Activated CD4-positive, alpha-beta T cell treated with anti-CD3 and anti-CD28 coated beads, Interleukin-2, amount 10 ng/mL, durations not matched to agents 24 days and 14 days (primary cell): ENCODE measurements around the gene HDDC2. TPM values are rescaled to one million over a fixed set of nuclear protein-coding genes. Genes with fewer than 3 reads are reported as not detected.
A peak's percentile ranks its signal among the peaks of the same experiment; 100 is the strongest.

ENCODE experiments used
- DNase-seq: peaks from one replicate; pipeline ENCODE4 v3.0.0; 2022
- H3K27ac Mint-ChIP-seq: one replicate; pipeline ENCODE4 v1.8.0; 2022; ENCODE audit warnings: mild to moderate bottlenecking, mixed read lengths
- H3K27me3 Mint-ChIP-seq: one replicate; pipeline ENCODE4 v1.8.0; 2022; ENCODE audit warnings: mixed read lengths
- H3K36me3 Mint-ChIP-seq: one replicate; pipeline ENCODE4 v1.8.0; 2022; ENCODE audit warnings: low read depth, mild to moderate bottlenecking, mixed read lengths
- H3K4me1 Mint-ChIP-seq: one replicate; pipeline ENCODE4 v1.8.0; 2021; ENCODE audit warnings: mixed read lengths
- H3K4me3 Mint-ChIP-seq: one replicate; pipeline ENCODE4 v1.8.0; 2022; ENCODE audit warnings: mild to moderate bottlenecking, moderate library complexity, mixed read lengths
- H3K9me3 Mint-ChIP-seq: one replicate; pipeline ENCODE4 v1.8.0; 2021; ENCODE audit warnings: mixed read lengths
- intact Hi-C: fragments of 100-400 bp; cut with micrococcal nuclease; formaldehyde crosslinking; loops from one replicate; pipeline ENCODE4 v1.15.1; 2023
- total RNA-seq: library from RNA; stranded (reverse); gene quantifications from 2 replicates; pipeline ENCODE4 v1.2.3, GENCODE V29; 2022

Gene HDDC2
- total RNA-seq, 1 donor from 2014 or later, result 89.6 TPM

DNA sequence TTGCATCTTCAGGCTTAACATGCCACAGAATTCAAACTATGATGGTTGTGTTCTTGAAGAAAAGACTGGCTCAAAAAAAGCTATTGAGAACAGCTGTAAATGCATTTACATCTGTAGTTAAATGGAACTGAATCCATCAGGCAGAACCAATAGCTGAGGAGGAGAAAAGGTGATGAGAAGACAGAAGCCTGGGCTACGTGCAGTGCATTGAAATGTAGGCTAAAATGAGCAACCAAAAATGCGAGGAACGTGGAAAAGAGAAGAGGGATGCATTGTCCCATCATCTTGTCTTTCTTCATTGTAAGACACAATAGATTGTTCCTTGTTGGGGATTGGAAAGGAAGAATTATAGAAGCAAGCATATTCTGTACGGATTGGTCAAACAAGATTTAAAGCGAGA lies 13.8 kb upstream of the HDDC2 start:
- H3K4me1 Mint-ChIP-seq, result no peaks in the 10 kb centered on the region
- no peaks in the 10 kb centered on the region for H3K9me3 Mint-ChIP-seq
- H3K4me3 Mint-ChIP-seq, result no peak overlapping the region

DNA sequence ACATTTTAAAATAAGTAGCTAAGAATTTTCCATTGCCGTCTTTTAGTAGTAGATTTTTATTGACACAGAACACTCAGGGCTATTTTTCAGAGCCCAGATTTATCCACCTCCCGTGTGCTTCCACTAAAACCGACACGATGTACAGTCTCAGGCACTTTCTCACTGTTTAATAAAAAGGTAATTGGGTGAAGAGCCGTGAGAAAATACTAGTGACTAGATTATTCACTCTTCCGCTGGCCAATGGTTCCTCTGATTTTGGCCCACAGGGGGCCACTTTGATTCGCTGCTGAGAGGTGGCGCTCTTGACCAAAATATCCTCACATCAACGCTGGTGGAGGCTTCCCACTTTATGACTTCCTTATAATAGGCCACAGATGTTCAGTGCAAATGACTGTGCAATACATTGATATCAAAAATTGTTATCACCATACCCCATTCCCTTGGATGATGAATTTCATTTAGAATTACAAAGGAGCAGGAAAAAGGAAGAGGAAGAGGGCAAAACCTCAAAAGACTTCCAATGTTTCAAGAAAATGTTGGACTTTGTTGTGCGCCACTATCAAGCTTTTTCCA lies 12.3 kb upstream of the HDDC2 start:
- DNase-seq, result peak; percentile 80
- H3K4me3 Mint-ChIP-seq, result no peak overlapping the region
- H3K27me3 Mint-ChIP-seq, result peaks cover 14% of the 10 kb centered on the region
- H3K27ac Mint-ChIP-seq, result no peak overlapping the region
- H3K4me1 Mint-ChIP-seq, result no peaks in the 10 kb centered on the region
- intact Hi-C loops, result loop anchor here (10.0 kb wide), 1 partner anchor 1811 kb away; no protein-coding TSS in a partner anchor
- H3K9me3 Mint-ChIP-seq, result no peaks in the 10 kb centered on the region
- H3K36me3 Mint-ChIP-seq, result no peaks in the 10 kb centered on the region

More for the DNA sequence above, 13.8 kb upstream of the HDDC2 start:
- H3K36me3 Mint-ChIP-seq, result no peaks in the 10 kb centered on the region
- no peak for DNase-seq
- H3K27ac Mint-ChIP-seq, result no peak overlapping the region
- intact Hi-C loops, result loop anchor here (10.0 kb wide), 1 partner anchor 1809 kb away; no protein-coding TSS in a partner anchor
- H3K27me3 Mint-ChIP-seq, result peaks cover 14% of the 10 kb centered on the region

DNA sequence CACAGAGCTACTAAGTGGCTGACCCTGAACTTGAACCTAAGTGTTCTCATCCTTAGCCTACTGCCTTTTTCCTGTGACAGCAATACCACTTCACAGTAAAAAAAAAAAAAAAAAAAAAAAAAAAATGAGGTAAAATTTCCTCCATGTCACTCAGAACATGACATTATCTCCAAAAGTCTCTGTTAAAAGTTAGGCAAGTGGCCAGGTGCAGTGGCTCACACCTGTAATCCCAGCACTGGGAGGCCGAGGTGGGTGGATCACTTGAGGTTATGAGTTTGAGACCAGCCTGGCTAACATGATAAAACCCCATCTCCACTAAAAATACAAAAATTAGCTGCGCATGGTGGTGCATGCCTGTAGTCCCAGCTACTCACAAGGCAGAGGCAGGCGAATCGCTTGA lies 11.2 kb upstream of the HDDC2 start:
- peaks cover 19% of the 10 kb centered on the region for H3K27me3 Mint-ChIP-seq
- H3K27ac Mint-ChIP-seq, result no peak overlapping the region
- DNase-seq, result no peak
- intact Hi-C loops, result loop anchor here (10.0 kb wide), 1 partner anchor 1812 kb away; no protein-coding TSS in a partner anchor
- H3K9me3 Mint-ChIP-seq, result no peaks in the 10 kb centered on the region
- H3K4me3 Mint-ChIP-seq, result no peak overlapping the region
- H3K4me1 Mint-ChIP-seq, result peaks cover 3% of the 10 kb centered on the region
- no peaks in the 10 kb centered on the region for H3K36me3 Mint-ChIP-seq

DNA sequence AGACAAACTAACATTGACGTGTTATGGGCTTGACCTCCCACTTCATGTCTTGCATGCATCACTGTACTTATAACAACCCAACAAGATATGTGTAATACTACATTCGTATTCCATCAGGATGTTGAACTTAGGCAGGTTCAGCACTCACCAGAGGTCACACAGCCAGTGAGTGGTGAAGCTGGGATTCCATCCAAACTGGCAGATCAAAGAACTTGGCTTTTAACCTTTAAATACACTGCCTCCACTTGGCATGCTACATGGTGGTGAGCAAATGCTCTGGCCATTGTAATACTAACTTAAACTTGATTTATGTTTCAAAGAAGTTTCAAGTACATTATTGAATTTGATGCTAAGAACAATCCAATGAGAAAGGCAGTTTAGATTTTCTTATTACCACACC lies 10.7 kb upstream of the HDDC2 start:
- peaks cover 20% of the 10 kb centered on the region for H3K27me3 Mint-ChIP-seq
- H3K9me3 Mint-ChIP-seq, result no peaks in the 10 kb centered on the region
- intact Hi-C loops, result loop anchor here (10.0 kb wide), 1 partner anchor 1812 kb away; no protein-coding TSS in a partner anchor
- H3K4me1 Mint-ChIP-seq, result peaks cover 5% of the 10 kb centered on the region
- no peak for DNase-seq
- no peaks in the 10 kb centered on the region for H3K36me3 Mint-ChIP-seq
- no peak overlapping the region for H3K4me3 Mint-ChIP-seq
- H3K27ac Mint-ChIP-seq, result no peak overlapping the region

DNA sequence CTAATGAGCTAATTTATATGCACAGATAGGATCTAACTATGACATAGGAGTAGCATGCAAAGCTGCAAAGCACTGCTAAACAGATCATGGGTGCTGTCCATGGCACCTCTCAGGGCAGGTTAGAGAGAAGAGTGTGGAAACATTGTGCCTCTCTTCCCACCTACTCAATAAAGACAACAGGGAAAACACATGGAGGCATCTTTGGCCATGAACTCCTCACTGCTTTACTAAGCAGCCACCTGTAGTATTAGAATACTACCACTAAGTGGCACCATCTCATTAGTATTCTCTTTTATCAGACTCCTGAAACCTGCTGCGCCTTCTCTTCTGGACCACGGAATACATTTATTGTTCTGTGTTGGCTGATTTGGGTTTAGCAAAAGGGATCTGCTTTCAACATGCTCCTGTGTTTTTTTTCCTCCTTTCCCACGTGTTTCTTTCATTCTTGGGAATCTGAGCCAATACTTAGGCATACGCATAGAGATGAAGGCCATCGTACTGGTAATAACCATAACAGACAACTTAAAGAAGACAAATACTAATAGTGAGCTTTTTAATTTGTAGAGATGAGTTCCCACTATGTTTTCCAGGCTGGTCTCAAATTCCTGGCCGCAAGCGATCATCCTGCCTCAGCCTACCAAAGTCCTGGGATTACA lies 9.4 kb upstream of the HDDC2 start:
- Mint-ChIP-seq H3K4me1 (peaks cover 5% of the 10 kb centered on the region), H3K36me3 (no peaks in the 10 kb centered on the region), H3K9me3 (no peaks in the 10 kb centered on the region), H3K4me3 (no peak overlapping the region), H3K27me3 (peaks cover 26% of the 10 kb centered on the region), H3K27ac (no peak overlapping the region)
- intact Hi-C loops, result loop anchor here (1.0 to 10.0 kb wide), 4 partner anchors 442 to 1814 kb away; no protein-coding TSS in a partner anchor
- DNase-seq, result peak; percentile 74

DNA sequence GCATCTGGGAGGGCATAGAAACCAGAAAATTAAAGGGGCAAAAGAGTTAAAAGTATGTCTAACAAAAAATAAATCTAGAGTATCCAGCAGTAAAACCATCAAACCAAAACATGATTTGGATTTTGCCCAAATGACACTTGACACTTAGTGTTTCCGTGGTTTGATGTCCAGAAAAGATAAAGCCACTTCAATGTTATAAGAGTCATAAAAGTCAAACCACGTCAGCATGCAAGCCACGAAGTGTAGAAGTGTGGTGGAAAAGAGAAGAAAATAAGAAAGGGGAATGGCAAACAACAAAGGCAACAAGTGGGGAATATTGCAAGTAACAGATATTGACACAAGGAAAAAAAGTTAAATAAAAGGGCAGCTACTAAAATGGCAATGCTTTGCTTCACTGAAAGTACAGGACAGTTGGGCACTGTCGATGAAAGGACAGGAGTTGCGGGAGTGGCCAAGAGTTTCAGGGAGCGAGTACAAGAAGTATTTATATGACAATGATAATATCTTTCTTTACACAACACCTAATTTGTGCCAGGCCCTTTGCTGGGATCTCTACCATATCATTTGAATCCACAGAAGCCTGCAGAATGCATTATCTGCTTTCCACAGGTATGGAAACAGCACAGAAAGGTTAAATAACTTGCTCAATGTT lies 6.3 kb upstream of the HDDC2 start:
- H3K4me1 Mint-ChIP-seq, result peaks cover 8% of the 10 kb centered on the region
- H3K36me3 Mint-ChIP-seq, result no peaks in the 10 kb centered on the region
- H3K27me3 Mint-ChIP-seq, result peaks cover 37% of the 10 kb centered on the region
- intact Hi-C loops, result no loop called here
- DNase-seq, result no peak
- no peak overlapping the region for H3K27ac Mint-ChIP-seq
- no peak overlapping the region for H3K4me3 Mint-ChIP-seq
- H3K9me3 Mint-ChIP-seq, result no peaks in the 10 kb centered on the region

DNA sequence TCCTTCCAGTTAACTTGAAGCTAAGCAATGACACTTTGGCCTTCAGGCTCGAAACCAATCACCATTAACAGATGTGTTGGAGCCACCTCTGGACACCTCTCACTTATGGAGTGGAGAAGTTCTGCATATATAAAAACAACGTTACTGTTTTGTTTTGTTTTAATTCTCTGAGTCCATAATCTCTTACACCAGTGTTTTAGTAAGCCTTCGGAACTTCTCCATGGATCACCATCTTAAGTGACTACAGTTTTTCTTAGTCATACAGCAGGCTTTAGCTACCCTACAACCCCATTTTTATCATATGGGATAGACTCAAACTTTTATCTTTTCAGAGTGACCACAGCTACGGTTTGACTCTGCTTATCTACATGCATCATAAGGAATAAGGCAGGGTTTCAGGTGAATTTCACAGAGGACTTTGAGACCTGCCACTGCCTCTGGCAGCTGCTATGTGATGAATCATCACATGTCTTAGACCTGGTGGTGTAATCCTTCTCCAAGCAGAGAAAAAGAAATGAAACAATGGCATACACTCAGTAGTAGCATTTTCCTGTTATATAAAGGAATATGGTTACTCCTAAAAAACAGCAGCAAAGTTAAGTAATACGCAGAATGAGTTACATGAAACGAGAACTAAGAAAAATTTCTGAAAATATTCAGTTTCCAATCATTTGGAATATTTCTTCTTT lies 5.5 kb upstream of the HDDC2 start:
- no peak for DNase-seq
- Mint-ChIP-seq H3K36me3 (no peaks in the 10 kb centered on the region), H3K27me3 (peaks cover 33% of the 10 kb centered on the region), H3K9me3 (peaks cover 3% of the 10 kb centered on the region), H3K27ac (no peak overlapping the region), H3K4me3 (no peak overlapping the region), H3K4me1 (peaks cover 15% of the 10 kb centered on the region)
- intact Hi-C loops, result no loop called here

DNA sequence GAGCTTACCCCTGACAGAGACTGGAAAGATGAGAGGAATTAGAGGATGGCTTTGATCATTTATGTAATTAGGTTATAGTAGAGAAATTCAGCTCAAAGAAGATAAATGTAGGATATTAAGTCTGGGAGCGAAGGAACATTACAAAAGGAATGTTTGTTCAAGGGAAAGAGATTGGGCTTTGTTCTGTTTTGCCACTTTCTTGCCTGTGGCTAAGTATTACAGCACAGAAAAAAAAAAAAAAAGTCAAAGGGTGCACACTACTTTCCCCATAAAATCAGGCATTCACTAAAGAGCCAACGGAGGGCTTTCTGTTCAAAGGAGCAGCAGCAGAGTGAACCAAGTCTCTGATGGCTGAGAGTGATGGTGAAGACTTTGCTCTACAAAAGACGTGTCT lies 5.0 kb upstream of the HDDC2 start:
- H3K27ac Mint-ChIP-seq, result no peak overlapping the region
- intact Hi-C loops, result no loop called here
- H3K36me3 Mint-ChIP-seq, result no peaks in the 10 kb centered on the region
- H3K4me1 Mint-ChIP-seq, result peaks cover 18% of the 10 kb centered on the region
- DNase-seq, result no peak
- peaks cover 4% of the 10 kb centered on the region for H3K9me3 Mint-ChIP-seq
- H3K4me3 Mint-ChIP-seq, result no peak overlapping the region
- H3K27me3 Mint-ChIP-seq, result peaks cover 29% of the 10 kb centered on the region

DNA sequence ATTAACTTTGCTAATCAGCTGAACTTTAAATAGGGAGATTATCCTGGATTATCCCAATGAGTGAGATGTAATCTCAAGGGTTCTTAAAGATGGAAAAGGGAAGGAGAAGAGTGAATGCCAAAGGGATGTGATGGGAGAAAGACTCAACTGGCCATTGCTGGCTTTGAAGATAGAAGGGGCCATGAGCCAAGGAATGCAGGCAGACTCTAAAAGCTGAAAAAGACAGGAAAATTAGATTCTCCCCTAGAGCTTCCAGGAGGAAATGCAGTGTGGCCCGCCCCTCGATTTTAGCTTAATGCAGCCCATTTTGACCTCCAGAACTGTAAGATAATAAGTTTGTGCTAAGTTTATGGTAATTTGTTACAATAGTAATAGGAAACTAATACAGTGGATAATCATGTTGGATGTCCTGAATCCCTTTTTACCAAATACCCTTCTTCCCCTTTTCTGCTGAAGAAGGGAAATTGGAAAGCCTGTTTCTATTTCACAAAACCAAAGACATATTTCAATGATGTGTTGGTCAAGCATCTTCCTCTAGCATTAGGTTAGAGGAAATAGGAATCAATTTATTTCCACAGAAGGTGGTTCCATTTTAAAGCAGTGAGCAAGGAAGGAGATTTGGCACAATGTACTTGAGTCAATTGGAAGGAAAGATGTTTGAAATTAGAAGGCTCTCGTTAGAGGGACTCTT lies 3.3 kb upstream of the HDDC2 start:
- H3K4me1 Mint-ChIP-seq, result peaks cover 24% of the 10 kb centered on the region
- peaks cover 5% of the 10 kb centered on the region for H3K36me3 Mint-ChIP-seq

DNA sequence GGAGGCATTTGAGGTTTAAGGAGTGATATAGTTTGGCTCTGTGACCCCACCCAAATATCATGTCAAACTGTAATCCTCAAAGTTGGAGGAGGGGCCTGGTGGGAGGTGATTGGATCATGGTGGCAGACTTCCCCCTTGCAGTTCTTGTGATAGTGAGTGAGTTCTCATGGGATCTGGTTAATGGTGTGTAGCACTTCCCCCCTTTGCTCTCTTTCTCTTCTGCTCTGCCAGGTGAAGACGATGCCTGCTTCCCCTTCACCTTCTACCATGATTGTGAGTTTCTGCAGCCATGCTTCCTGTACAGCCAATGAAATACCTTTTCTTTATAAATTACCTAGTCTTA lies 1.7 kb upstream of the HDDC2 start:
- peaks cover 24% of the 10 kb centered on the region for H3K27me3 Mint-ChIP-seq
- H3K27ac Mint-ChIP-seq, result no peak overlapping the region
- peaks cover 33% of the 10 kb centered on the region for H3K4me1 Mint-ChIP-seq
- H3K9me3 Mint-ChIP-seq, result peaks cover 4% of the 10 kb centered on the region
- H3K4me3 Mint-ChIP-seq, result no peak overlapping the region
- peaks cover 17% of the 10 kb centered on the region for H3K36me3 Mint-ChIP-seq
- no peak for DNase-seq
- intact Hi-C loops, result loop anchor here (5.0 kb wide), 3 partner anchors 111 to 1964 kb away; partner anchors contain the start of genes HINT3 and RNF146

More for the DNA sequence above, 3.3 kb upstream of the HDDC2 start:
- H3K4me3 Mint-ChIP-seq, result no peak overlapping the region
- intact Hi-C loops, result loop anchor here (5.0 kb wide), 3 partner anchors 113 to 1962 kb away; partner anchors contain the start of genes HINT3 and RNF146
- H3K27me3 Mint-ChIP-seq, result peaks cover 27% of the 10 kb centered on the region
- no peak overlapping the region for H3K27ac Mint-ChIP-seq
- DNase-seq, result no peak
- peaks cover 4% of the 10 kb centered on the region for H3K9me3 Mint-ChIP-seq

DNA sequence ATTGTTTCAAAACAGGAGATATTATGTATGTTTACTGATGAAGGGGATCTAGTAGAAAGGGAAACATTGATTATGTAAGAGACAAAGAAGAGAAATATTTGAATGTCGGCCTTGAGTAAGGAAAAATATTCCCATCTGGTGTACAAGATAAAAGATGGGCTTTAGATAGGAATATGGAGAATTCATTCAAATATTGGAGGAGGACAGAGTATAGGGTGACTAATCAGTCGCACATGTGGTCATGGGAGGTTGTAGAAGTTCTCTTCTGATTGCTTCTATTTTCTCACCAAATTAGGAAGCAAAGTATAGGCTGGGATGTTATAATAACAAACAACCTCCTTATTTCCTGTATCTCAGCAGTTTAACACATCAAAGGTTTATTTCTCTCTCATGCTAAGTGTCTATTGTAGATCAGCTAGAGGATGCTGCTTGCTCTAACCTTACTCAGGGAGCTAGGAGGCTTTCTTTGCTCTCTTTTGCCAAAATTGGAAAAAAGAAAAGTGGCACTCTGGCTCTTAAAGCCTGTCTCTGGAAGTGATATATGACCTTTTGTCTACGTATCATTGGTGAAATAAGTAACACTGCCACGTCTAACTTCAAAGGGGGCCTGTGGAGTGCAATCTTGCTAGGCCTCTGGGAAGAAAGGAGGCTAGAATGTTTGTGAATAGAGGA lies 1.2 kb upstream of the HDDC2 start:
- peaks cover 22% of the 10 kb centered on the region for H3K27me3 Mint-ChIP-seq
- no peak for DNase-seq
- peaks cover 21% of the 10 kb centered on the region for H3K36me3 Mint-ChIP-seq
- H3K9me3 Mint-ChIP-seq, result peaks cover 4% of the 10 kb centered on the region
- intact Hi-C loops, result loop anchor here (5.0 kb wide), 3 partner anchors 111 to 1964 kb away; partner anchors contain the start of genes HINT3 and RNF146
- peaks cover 34% of the 10 kb centered on the region for H3K4me1 Mint-ChIP-seq
- no peak overlapping the region for H3K27ac Mint-ChIP-seq
- peak overlapping the region; percentile 88 for H3K4me3 Mint-ChIP-seq

DNA sequence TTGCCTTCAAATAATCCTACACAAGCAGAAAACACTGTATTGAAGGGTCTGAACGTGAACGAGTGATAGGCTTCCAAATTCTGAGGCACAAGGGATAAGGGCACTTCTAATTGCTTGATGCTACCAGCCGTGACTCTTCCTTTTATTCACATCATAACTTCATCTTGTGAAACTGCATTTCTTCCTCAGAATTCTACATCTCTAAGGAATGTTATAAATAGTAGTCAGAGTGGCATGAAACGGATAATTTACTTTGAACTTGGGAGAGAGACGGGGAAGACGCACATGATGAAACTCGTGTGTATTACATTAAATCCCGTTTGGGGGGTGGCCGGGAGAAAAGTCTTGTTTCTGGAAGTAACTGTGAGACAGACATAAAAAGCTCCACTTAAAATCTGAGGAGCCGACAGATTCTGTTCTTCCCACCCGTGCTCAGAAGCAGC lies 754 bp downstream of the HDDC2 start:
- peaks cover 12% of the 10 kb centered on the region for H3K27me3 Mint-ChIP-seq
- peaks cover 4% of the 10 kb centered on the region for H3K9me3 Mint-ChIP-seq
- peak overlapping the region; percentile 86 for H3K27ac Mint-ChIP-seq
- peaks cover 36% of the 10 kb centered on the region for H3K36me3 Mint-ChIP-seq
- no peak for DNase-seq
- peaks cover 37% of the 10 kb centered on the region for H3K4me1 Mint-ChIP-seq
- peak overlapping the region; percentile 88 for H3K4me3 Mint-ChIP-seq
- intact Hi-C loops, result loop anchor here (5.0 kb wide), 3 partner anchors 109 to 1966 kb away; partner anchors contain the start of genes HINT3 and RNF146

DNA sequence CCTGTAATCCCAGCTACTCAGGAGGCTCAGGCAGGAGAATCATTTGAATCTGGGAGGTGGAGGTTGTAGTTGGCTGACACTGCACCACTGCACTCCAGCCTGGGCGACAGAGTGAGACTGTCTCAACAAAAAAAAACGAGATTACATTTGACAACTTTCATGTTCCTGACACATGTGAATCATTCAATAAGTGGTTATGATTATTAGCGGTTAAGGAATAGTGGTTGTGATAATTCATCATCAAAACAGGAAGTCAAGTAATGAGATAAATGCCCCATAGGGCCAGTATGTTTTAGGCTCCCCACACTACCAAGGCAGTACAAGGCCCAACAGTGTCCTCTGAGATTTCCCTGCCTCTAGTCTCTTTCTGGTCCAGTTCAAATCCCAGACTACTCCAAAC lies 2.5 kb downstream of the HDDC2 start:
- H3K4me1 Mint-ChIP-seq, result peaks cover 43% of the 10 kb centered on the region
- no peaks in the 10 kb centered on the region for H3K27me3 Mint-ChIP-seq
- peak overlapping the region; percentile 88 for H3K4me3 Mint-ChIP-seq
- peaks cover 49% of the 10 kb centered on the region for H3K36me3 Mint-ChIP-seq
- intact Hi-C loops, result no loop called here
- H3K9me3 Mint-ChIP-seq, result peaks cover 4% of the 10 kb centered on the region
- no peak for DNase-seq
- no peak overlapping the region for H3K27ac Mint-ChIP-seq
